SK-N-SH treated with all-trans-retinoic acid at 6 μM for 48 hours (cell line): ENCODE data around the gene GTF3C2.

ENCODE experiments used
- ARNTL ChIP-seq: fragments of 450-650 bp; formaldehyde crosslinking; IDR thresholded peaks from 2 replicates; pipeline ENCODE4 v1.5.0; 2020; ENCODE audit warnings: low read depth, mild to moderate bottlenecking, moderate library complexity, borderline replicate concordance
- CREB5 ChIP-seq: fragments of 250-450 bp; sonication (Bioruptor Pico); IDR thresholded peaks from 2 replicates; pipeline ENCODE4 v1.5.1; 2020; ENCODE audit warnings: low read depth, mild to moderate bottlenecking, moderate library complexity
- ESRRG ChIP-seq: fragments of 250-450 bp; sonication (Bioruptor Pico); IDR thresholded peaks from 2 replicates; pipeline ENCODE4 v1.6.1; 2021; ENCODE audit warnings: mild to moderate bottlenecking
- GLIS3 ChIP-seq: fragments of 250-450 bp; sonication (Bioruptor Pico); IDR thresholded peaks from 2 replicates; pipeline ENCODE4 v1.5.0; 2020; ENCODE audit warnings: mild to moderate bottlenecking, moderate library complexity
- PATZ1 ChIP-seq: fragments of 250-450 bp; sonication (Bioruptor Pico); IDR thresholded peaks from 2 replicates; pipeline ENCODE4 v1.8.0; 2020; ENCODE audit warnings: mild to moderate bottlenecking, moderate library complexity, borderline replicate concordance
- POU6F1 ChIP-seq: fragments of 250-450 bp; sonication (Bioruptor Pico); IDR thresholded peaks from 2 replicates; pipeline ENCODE4 v1.8.0; 2021; ENCODE audit warnings: low read depth, mild to moderate bottlenecking, moderate library complexity, borderline replicate concordance
- RARB ChIP-seq: fragments of 250-450 bp; sonication (Bioruptor Pico); IDR thresholded peaks from 2 replicates; pipeline ENCODE4 v1.8.0; 2021; ENCODE audit warnings: mild to moderate bottlenecking, moderate library complexity
- TCF4 ChIP-seq: fragments of 250-450 bp; sonication (Bioruptor Pico); IDR thresholded peaks from 2 replicates; pipeline ENCODE4 v1.8.0; 2021; ENCODE audit warnings: mild to moderate bottlenecking, moderate library complexity, borderline replicate concordance
- TOX ChIP-seq: fragments of 250-450 bp; sonication (Bioruptor Pico); IDR thresholded peaks from 2 replicates; pipeline ENCODE4 v1.8.0; 2021; ENCODE audit warnings: mild to moderate bottlenecking, moderate library complexity, borderline replicate concordance
- ZC3H10 ChIP-seq: fragments of 250-450 bp; sonication (Bioruptor Pico); IDR thresholded peaks from 2 replicates; pipeline ENCODE4 v1.5.1; 2021; ENCODE audit warnings: mild to moderate bottlenecking, moderate library complexity
- ZFP3 ChIP-seq: fragments of 250-450 bp; sonication (Bioruptor Pico); IDR thresholded peaks from 2 replicates; pipeline ENCODE4 v1.5.0; 2020; ENCODE audit warnings: mild to moderate bottlenecking, moderate library complexity
- ZFP30 ChIP-seq: fragments of 450-650 bp; formaldehyde crosslinking; IDR thresholded peaks from 2 replicates; pipeline ENCODE4 v1.5.0; 2022; ENCODE audit warnings: mild to moderate bottlenecking, moderate library complexity
- ZNF70 ChIP-seq: fragments of 450-650 bp; formaldehyde crosslinking; IDR thresholded peaks from 2 replicates; pipeline ENCODE4 v1.5.0; 2020; ENCODE audit warnings: mild to moderate bottlenecking, moderate library complexity

- no peak for TF ChIP-seq RARB
- TF ChIP-seq ZFP3 (CRISPR knock-in tag) = no peak
- TF ChIP-seq ZNF70 (CRISPR knock-in tag) = no peak
- no peak for TF ChIP-seq ESRRG (CRISPR knock-in tag)
- TF ChIP-seq TOX (CRISPR knock-in tag) = no peak
- TF ChIP-seq PATZ1 (CRISPR knock-in tag) = no peak
- no peak for TF ChIP-seq ZFP30 (CRISPR knock-in tag)
- no peak for TF ChIP-seq POU6F1
- no peak for TF ChIP-seq CREB5 (CRISPR knock-in tag)
- no peak for TF ChIP-seq ARNTL
- no peak for TF ChIP-seq TCF4 (CRISPR knock-in tag)
- no peak for TF ChIP-seq ZC3H10 (CRISPR knock-in tag)
- no peak for TF ChIP-seq GLIS3 (CRISPR knock-in tag)
Observed at GRCh38 chr2:27307287-27307544, 49.3 kb downstream of the GTF3C2 start.
